GM12874 (cell line): ENCODE results near the gene ARMC5.

Source experiments
- TF ChIP-seq, protein P1 (sequence below): IDR thresholded peaks from 2 replicates; pipeline ENCODE4 v1.5.1; 2011; ENCODE audit warnings: low read depth, mild to moderate bottlenecking, control low read depth, low read length, moderate library complexity; ENCODE audit not compliant: insufficient read depth

ARMC5 gene

DNA sequence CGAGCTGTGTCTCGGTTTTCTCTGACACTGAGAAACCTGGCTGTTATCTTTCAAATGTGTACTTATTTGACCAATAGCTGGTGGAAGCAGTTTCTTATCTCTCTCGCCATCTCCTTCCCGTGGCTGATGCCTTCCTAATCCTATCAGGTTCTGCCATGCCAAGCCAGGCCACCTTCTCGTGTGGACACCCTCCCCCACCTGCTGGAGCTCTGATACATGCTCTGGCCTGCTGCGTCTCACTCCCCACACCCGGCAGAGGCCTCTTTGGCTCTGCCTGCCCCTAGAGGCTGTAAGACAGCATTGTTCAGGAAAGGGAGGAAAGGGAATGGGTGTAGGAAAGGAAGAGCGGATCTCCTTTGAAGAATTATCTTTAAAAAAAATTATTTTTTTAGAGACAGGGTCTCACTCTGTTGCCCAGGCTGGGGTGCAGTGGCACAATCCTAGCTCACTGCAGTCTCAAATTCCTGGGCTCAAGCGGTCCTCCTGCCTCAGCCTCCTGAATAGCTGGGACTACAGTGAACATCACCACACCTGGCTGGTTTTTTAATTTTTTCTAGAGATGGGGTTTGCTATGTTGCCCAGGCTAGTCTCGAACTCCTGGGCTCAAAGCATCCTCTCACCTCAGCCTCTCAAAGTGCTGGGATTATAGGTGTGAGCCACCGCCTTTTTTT lies 7.5 kb upstream of the ARMC5 start:
- TF ChIP-seq, protein P1, sequence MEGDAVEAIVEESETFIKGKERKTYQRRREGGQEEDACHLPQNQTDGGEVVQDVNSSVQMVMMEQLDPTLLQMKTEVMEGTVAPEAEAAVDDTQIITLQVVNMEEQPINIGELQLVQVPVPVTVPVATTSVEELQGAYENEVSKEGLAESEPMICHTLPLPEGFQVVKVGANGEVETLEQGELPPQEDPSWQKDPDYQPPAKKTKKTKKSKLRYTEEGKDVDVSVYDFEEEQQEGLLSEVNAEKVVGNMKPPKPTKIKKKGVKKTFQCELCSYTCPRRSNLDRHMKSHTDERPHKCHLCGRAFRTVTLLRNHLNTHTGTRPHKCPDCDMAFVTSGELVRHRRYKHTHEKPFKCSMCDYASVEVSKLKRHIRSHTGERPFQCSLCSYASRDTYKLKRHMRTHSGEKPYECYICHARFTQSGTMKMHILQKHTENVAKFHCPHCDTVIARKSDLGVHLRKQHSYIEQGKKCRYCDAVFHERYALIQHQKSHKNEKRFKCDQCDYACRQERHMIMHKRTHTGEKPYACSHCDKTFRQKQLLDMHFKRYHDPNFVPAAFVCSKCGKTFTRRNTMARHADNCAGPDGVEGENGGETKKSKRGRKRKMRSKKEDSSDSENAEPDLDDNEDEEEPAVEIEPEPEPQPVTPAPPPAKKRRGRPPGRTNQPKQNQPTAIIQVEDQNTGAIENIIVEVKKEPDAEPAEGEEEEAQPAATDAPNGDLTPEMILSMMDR = peak; percentile 47; the same call in 1 of the 2 replicates

GRCh38 chr16:31452631-31453106 lies 6.6 kb upstream of the ARMC5 start:
- TF ChIP-seq, protein P1 = no peak

GRCh38 chr16:31453255-31454204 lies 5.8 kb upstream of the ARMC5 start:
- TF ChIP-seq, protein P1 = no peak

DNA sequence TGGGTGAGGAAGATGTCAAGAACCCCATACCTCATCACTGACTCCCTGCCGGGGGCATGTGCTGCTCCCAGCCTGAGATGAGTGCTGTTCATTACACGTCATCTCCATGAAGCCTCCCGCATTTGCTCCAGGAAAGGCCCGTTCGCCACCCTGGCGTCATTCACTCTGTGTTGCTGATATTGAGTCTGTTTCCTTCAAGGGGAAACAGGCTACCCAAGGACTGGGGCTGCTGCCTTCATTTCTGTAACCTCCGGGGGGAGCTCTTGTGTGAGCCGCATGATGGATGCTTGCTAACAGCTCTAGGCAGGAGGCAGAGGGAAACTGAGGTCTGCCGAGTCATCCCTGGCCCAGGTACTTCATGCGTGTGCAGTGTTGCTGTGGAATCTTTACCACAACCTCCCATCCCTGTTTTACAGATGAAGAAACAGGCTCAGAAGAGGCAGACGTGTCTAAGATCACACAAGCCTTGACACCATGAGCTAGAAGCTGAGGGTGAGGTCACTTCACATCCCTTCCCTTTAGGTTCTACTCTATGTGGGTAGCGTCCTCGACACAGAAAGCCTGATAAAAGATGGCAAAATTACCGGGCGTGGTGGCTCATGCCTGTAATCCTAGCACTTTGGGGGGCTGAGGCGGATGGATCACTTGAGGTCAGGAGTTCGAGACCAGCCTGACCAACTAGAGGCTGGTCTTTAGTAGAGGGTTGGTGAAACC lies 3.5 kb upstream of the ARMC5 start:
- TF ChIP-seq, protein P1 = peak; percentile 58

DNA sequence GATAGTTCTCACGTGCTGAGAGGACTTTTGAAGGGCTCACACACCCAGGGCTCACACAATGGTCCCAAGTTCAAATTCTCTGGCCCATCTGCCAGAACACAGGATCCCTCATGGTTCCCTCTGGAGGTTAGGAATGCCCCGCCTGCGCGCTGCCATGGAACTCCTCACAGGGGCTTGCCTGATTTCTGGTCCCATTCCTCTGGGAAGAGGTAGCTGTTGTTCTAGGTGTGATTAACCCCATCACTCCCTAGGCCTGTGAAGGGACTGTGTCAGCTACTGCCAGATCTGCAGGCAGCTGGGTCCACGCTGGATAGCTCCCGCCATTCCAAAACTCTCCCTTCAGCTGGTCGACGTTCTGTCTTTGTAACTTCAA lies 2.3 kb upstream of the ARMC5 start:
- TF ChIP-seq, protein P1 = no peak

DNA sequence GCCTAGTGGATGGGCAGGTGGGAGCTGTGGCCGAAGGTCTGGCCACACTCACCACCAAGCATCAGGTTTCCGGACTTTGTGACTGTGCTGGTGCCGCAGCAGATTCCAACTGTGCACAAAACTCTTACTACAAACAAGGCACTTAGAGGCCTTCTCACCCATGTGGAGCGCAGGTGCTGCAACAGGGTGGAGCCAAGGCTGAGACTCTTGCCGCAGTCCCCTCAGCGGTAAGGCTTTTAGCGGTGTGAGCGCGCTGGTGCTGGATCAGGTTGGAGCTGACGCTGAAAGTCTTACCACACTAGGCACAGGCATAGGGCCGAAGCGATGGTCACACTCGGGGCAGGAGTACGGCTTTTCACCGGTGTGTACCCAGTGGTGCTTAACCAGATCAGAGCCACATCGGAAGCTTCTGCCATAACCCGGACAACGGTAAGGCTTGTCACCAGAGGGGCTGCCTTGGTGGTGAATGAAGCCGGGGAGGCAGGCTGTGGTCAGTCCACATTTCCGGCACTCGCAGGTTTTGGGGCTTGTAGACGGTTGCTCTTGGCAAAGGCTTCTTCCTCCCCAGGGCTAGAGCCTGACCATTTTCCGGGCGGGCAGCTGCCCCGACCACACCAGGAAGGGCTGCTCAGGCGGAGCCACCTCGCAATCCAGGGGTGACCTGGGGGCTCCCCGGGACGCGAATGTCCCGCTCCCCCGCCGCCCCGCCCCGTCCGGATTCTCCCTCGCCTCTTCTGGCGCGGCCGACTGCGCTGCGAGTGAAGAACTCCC lies 1.0 kb upstream of the ARMC5 start:
- TF ChIP-seq, protein P1 = peak; percentile 52
